GM12873 (cell line): ENCODE measurements around the gene PCDHA9.

Experiments
- CTCF ChIP-seq: IDR thresholded peaks from 2 replicates; pipeline ENCODE4 v1.5.1; 2012; ENCODE audit warnings: low read depth, mild to moderate bottlenecking, moderate library complexity, low read length, control low read depth; ENCODE audit not compliant: insufficient read depth; ENCODE audit errors: missing control alignments

PCDHA9 gene

DNA sequence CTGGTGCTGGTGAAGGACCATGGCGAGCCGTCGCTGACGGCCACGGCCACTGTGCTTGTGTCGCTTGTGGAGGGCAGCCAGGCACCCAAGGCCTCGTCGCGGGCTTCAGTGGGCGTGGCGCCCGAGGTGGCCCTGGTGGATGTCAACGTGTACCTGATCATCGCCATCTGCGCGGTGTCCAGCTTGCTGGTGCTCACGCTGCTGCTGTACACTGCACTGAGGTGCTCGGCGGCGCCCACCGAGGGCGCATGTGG is 9.7 kb downstream of the PCDHA9 start:
- TF ChIP-seq CTCF: no peak

DNA sequence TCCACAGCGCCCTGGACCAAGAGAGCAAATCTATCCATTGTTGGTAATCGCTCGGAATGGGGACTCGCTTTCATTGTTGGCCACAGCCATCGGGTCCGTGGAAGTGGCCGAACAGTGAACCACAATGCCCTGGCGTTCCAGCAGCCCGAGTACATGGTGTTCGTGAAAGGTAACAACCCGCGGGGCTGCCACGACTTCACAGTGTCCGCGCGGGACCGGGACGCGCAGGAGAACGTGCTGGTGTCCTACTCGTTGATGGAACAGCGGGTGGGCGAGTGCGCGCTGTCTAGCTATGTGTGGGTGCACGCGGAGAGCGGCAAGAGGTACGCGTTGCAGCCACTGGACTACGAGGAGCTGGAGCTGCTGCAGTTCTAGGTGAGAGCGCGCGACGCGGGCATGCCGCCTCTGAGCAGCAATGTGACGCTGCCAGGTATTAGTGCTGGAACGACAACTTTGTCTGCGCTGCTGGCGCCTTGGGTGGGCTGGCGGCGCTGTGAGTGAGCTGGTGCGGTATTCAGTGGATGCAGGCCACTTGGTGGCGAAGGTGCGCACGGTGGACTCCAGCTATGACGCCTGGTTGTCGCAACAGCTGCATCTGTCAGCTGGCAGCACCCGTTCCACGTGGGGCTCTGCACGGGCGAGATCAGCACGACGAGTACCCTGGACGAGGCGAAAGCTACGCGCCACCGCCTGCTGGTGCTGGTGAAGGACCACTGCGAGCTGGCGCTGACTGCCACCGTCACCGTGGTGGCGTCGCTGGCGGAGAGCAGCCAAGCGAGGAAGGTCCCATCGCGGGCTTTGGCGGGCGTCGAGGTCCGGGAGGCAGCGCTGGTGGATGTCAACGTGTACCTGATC is 14.5 kb downstream of the PCDHA9 start:
- TF ChIP-seq CTCF: no peak

DNA sequence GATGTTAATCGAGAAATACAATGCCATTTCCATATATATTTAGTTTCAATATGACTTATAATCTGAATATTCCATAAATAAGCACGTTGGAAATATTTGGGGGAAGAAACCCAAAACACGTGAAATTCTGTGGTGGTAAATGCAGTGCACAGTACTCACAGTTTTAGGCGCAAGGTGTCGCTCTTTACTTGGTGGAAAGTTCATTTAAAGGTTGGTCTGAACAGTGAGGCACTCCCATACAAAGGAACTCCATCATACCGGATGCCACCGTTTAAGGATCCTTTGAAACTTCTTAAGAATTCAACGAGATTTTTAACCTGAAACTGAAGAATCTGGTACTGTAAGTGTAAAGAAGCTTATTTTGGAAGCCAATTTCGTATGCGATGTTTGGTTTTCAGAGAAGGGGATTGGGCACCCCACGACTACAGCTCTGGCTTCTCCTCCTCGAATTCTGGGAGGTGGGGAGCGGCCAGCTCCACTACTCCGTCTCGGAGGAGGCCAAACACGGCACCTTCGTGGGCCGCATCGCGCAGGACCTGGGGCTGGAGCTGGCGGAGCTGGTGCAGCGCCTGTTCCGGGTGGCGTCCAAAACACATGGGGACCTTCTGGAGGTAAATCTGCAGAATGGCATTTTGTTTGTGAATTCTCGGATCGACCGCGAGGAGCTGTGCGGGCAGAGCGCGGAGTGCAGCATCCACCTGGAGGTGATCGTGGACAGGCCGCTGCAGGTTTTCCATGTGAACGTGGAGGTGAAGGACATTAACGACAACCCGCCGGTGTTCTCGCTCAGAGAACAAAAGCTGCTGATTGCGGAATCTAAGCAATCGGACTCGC is 20.8 kb downstream of the PCDHA9 start, which contains the start of gene PCDHA11:
Gene PCDHA11 (plus strand): TSS at position 237 of the 834 bp plus-strand sequence. CDS start 147 bp downstream, at position 384.
- peak; percentile 4 for TF ChIP-seq CTCF

GRCh38 chr5:140869555-140869886 is 21.3 kb downstream of the PCDHA9 start:
- TF ChIP-seq CTCF: peak; percentile 9

- TF ChIP-seq CTCF: no peak
These were observed 22.3 kb downstream of the PCDHA9 start for GRCh38 chr5:140870221-140871201.

GRCh38 chr5:140875085-140876065 is 27.2 kb downstream of the PCDHA9 start, which contains the start of gene PCDHA12:
Gene PCDHA12 (plus strand): TSS chr5:140875308. CDS start chr5:140875473, 165 bp downstream.
- no peak for TF ChIP-seq CTCF
